OCI-LY3 (cell line): Measurements from ENCODE around the gene TREM2.

Source experiments
- H2AFZ ChIP-seq: fragments of 200-600, 300-600 bp; shearing (Covaris generic); 2 replicates; pipeline ENCODE4 v1.6.0; 2014; ENCODE audit warnings: antibody characterized with exemption, low read depth, low read length
- H3K27ac ChIP-seq: fragments of 200-600, 300-600 bp; sonication (generic); 2 replicates; pipeline ENCODE4 v1.5.1; 2014; ENCODE audit warnings: mild to moderate bottlenecking, low read length, moderate library complexity, mixed read lengths
- H3K27me3 ChIP-seq: fragments of 200-600, 300-600 bp; sonication (generic); 2 replicates; pipeline ENCODE4 v1.6.1; 2014; ENCODE audit warnings: low read depth, low read length, mixed read lengths
- H3K36me3 ChIP-seq: fragments of 200-600, 300-600 bp; sonication (generic); replicated peaks from 2 replicates; pipeline ENCODE3; 2014; ENCODE audit warnings: low read depth, low read length, mixed read lengths
- H3K4me1 ChIP-seq: fragments of 300-600, 200-600 bp; sonication (generic); 2 replicates; pipeline ENCODE4 v1.6.1; 2014; ENCODE audit warnings: low read length, mixed read lengths
- H3K4me2 ChIP-seq: fragments of 200-600, 300-600 bp; sonication (generic); 2 replicates; pipeline ENCODE4 v1.6.1; 2014; ENCODE audit warnings: low read length, mixed read lengths
- H3K4me3 ChIP-seq: fragments of 300-600, 200-600 bp; sonication (generic); 2 replicates; pipeline ENCODE4 v1.5.1; 2014; ENCODE audit warnings: antibody characterized with exemption, mild to moderate bottlenecking, low read length, moderate library complexity
- H3K79me2 ChIP-seq: fragments of 300-600, 200-600 bp; shearing (Covaris generic); 2 replicates; pipeline ENCODE4 v1.6.1; 2014; ENCODE audit warnings: mild to moderate bottlenecking, low read length, mixed read lengths
- H3K9ac ChIP-seq: fragments of 300-600, 200-600 bp; shearing (Covaris generic); 2 replicates; pipeline ENCODE4 v1.6.0; 2014; ENCODE audit warnings: mild to moderate bottlenecking, low read length, moderate library complexity
- H3K9me3 ChIP-seq: fragments of 200-600, 300-600 bp; shearing (Covaris generic); 2 replicates; pipeline ENCODE4 v1.6.1; 2014; ENCODE audit warnings: low read length, mixed read lengths; ENCODE audit not compliant: insufficient read depth
- H4K20me1 ChIP-seq: fragments of 200-600, 300-600 bp; sonication (generic); 2 replicates; pipeline ENCODE4 v1.6.1; 2016; ENCODE audit warnings: low read length, mixed read lengths; ENCODE audit not compliant: insufficient read depth
- EZH2phosphoT487 ChIP-seq: fragments of 200-600 bp; shearing (Covaris generic); IDR thresholded peaks from 2 replicates; pipeline ENCODE4 v1.6.1; 2018; ENCODE audit warnings: antibody characterized with exemption, mixed run types, low read depth
- TF ChIP-seq, protein P1 (sequence below): fragments of 200-600, 300-600 bp; sonication (generic); IDR thresholded peaks from 2 replicates; pipeline ENCODE4 v1.5.1; 2014; ENCODE audit warnings: antibody characterized with exemption, low read length, low read depth

The TREM2 gene

GRCh38 chr6:41162687-41163418 is at the start of gene TREM2:
Gene TREM2 (minus strand): TSS chr6:41163116. CDS start chr6:41163082, 34 bp downstream.
- Histone ChIP-seq H3K9ac (no peak within 1 kb of the TSS), H4K20me1 (no peaks in the 10 kb centered on the region), H3K4me1 (no peaks in the 10 kb centered on the region; the same call in 1 of the 2 replicates), H3K27me3 (peaks cover 10% of the 10 kb centered on the region), H3K9me3 (no peaks in the 10 kb centered on the region), H2AFZ (no peak within 1 kb of the TSS), H3K36me3 (no peaks in the 10 kb centered on the region), H3K79me2 (no peaks in the 10 kb centered on the region), H3K27ac (no peak within 1 kb of the TSS), H3K4me2 (no peak within 1 kb of the TSS), H3K4me3 (no peak within 1 kb of the TSS)
- TF ChIP-seq EZH2phosphoT487, result no peak
- TF ChIP-seq, protein P1, sequence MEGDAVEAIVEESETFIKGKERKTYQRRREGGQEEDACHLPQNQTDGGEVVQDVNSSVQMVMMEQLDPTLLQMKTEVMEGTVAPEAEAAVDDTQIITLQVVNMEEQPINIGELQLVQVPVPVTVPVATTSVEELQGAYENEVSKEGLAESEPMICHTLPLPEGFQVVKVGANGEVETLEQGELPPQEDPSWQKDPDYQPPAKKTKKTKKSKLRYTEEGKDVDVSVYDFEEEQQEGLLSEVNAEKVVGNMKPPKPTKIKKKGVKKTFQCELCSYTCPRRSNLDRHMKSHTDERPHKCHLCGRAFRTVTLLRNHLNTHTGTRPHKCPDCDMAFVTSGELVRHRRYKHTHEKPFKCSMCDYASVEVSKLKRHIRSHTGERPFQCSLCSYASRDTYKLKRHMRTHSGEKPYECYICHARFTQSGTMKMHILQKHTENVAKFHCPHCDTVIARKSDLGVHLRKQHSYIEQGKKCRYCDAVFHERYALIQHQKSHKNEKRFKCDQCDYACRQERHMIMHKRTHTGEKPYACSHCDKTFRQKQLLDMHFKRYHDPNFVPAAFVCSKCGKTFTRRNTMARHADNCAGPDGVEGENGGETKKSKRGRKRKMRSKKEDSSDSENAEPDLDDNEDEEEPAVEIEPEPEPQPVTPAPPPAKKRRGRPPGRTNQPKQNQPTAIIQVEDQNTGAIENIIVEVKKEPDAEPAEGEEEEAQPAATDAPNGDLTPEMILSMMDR, result no peak

GRCh38 chr6:41209547-41210320 is 46.8 kb upstream of the TREM2 start:
- H3K79me2 ChIP-seq, result no peaks in the 10 kb centered on the region
- H3K4me1 ChIP-seq, result peaks cover 21% of the 10 kb centered on the region
- peak overlapping the region; percentile 70; the same call in 1 of the 2 replicates for H3K27ac ChIP-seq
- no peaks in the 10 kb centered on the region for H3K27me3 ChIP-seq
- H3K36me3 ChIP-seq, result peaks cover 6% of the 10 kb centered on the region
- peak overlapping the region; percentile 78; the same call in 1 of the 2 replicates for H3K4me2 ChIP-seq
- H3K9ac ChIP-seq, result no peak overlapping the region
- no peak overlapping the region for H3K4me3 ChIP-seq
- H4K20me1 ChIP-seq, result no peaks in the 10 kb centered on the region
- peaks cover 18% of the 10 kb centered on the region for H3K9me3 ChIP-seq
- H2AFZ ChIP-seq, result peak overlapping the region; percentile 67; the same call in 1 of the 2 replicates
- TF ChIP-seq, protein P1, result no peak
- TF ChIP-seq EZH2phosphoT487, result no peak

GRCh38 chr6:41208439-41209106 is 45.7 kb upstream of the TREM2 start:
- Histone ChIP-seq H3K27me3 (no peaks in the 10 kb centered on the region), H3K9ac (peak overlapping the region; percentile 27; the same call in 1 of the 2 replicates)
- TF ChIP-seq, protein P1, result no peak
- TF ChIP-seq EZH2phosphoT487, result no peak

More at GRCh38 chr6:41208439-41209106, 45.7 kb upstream of the TREM2 start:
- Histone ChIP-seq H3K9me3 (0 out of 2 replicates have a peak, but pooled peaks cover 7% of the 10 kb centered on the region), H3K79me2 (no peaks in the 10 kb centered on the region), H3K27ac (peak overlapping the region; percentile 70), H3K36me3 (no peaks in the 10 kb centered on the region), H3K4me1 (peaks cover 21% of the 10 kb centered on the region), H2AFZ (peak overlapping the region; percentile 67; the same call in 1 of the 2 replicates), H3K4me2 (peak overlapping the region; percentile 78), H3K4me3 (peak overlapping the region; percentile 51), H4K20me1 (no peaks in the 10 kb centered on the region)
